HG03457 (cell line): ENCODE results near the gene HMGA1.
A peak's percentile ranks its signal among the peaks of the same experiment; 100 is the strongest.
"Not testable (repeated sequence)": the region's sequence is repeated elsewhere in the genome, so short reads cannot be mapped to it uniquely, and the experiment has no call there.

ENCODE experiments used
- ATAC-seq: cut with Tn5 transposase; IDR thresholded peaks from one replicate; pipeline ENCODE4 v1.9.1; 2021; ENCODE audit warnings: moderate number of reproducible peaks; ENCODE audit not compliant: unreplicated experiment

Gene HMGA1

GRCh38 chr6:34239893-34240292 lies 3.2 kb downstream of the HMGA1 start:
- no peak for ATAC-seq

GRCh38 chr6:34240329-34241248 lies 3.9 kb downstream of the HMGA1 start:
- ATAC-seq: no peak

GRCh38 chr6:34241351-34242215 lies 4.9 kb downstream of the HMGA1 start:
- no peak for ATAC-seq

- no peak for ATAC-seq
Measured at GRCh38 chr6:34242252-34243130, 5.8 kb downstream of the HMGA1 start.

- ATAC-seq: no peak
Measured at GRCh38 chr6:34243131-34243771, 6.6 kb downstream of the HMGA1 start.

- no peak for ATAC-seq
Measured at GRCh38 chr6:34243901-34244884, 7.5 kb downstream of the HMGA1 start.

- not testable (repeated sequence) for ATAC-seq
Measured at GRCh38 chr6:34245032-34245760, 8.5 kb downstream of the HMGA1 start.

GRCh38 chr6:34245761-34246140 lies 9.1 kb downstream of the HMGA1 start:
- ATAC-seq: not testable (repeated sequence)

- no peak for ATAC-seq
Measured at GRCh38 chr6:34246249-34246562, 9.5 kb downstream of the HMGA1 start.

- no peak for ATAC-seq
Measured at GRCh38 chr6:34246563-34247391, 10.1 kb downstream of the HMGA1 start.

- ATAC-seq: no peak
Measured at GRCh38 chr6:34247481-34248197, 11.0 kb downstream of the HMGA1 start.

- ATAC-seq: peak; percentile 5
Measured at GRCh38 chr6:34248198-34248726, 11.6 kb downstream of the HMGA1 start.

- peak; percentile 63 for ATAC-seq
Measured at GRCh38 chr6:34248727-34249468, 12.2 kb downstream of the HMGA1 start, which contains the start of gene SMIM29. Gene SMIM29 (minus strand): TSS chr6:34249006. CDS start chr6:34247791, 1,215 bp downstream.

- peak; percentile 24 for ATAC-seq
Measured at GRCh38 chr6:34249469-34250261, 13.0 kb downstream of the HMGA1 start.

GRCh38 chr6:34252395-34252794 lies 15.7 kb downstream of the HMGA1 start:
- not testable (repeated sequence) for ATAC-seq
